H1 (cell line): ENCODE measurements around the gene SLC26A1. TPM values are rescaled to one million over a fixed set of nuclear protein-coding genes. Genes with fewer than 3 reads are reported as not detected.

Source experiments
- CTCF ChIA-PET: fragments of 300-600 bp; sonication (Branson Sonifier 250); formaldehyde crosslinking; loops from one replicate; lab custom pipeline; 2021; ENCODE audit not compliant: partially characterized antibody; lab: Charles Lee
- POLR2A ChIA-PET: fragments of 300-600 bp; sonication (Branson Sonifier 250); formaldehyde crosslinking; loops from one replicate; lab custom pipeline; 2021; ENCODE audit warnings: inconsistent platforms; ENCODE audit not compliant: partially characterized antibody; lab: Charles Lee
- DNase-seq, 2 experiments: peaks; one replicate each; pipeline versions ENCODE4 v3.0.0 to v3.0.0-alpha.2; 2010 to 2022; ENCODE audit warnings: low spot score in 2 of 2, low read depth in 1 of 2, mixed read lengths in 1 of 2
- FAIRE-seq: peaks from 2 replicates; lab custom pipeline; 2011; peaks lifted over from hg19 to GRCh38; lab: Jason Lieb, UNC
- H2AFZ ChIP-seq: 2 replicates; pipeline ENCODE4 v1.8.1; 2012; ENCODE audit warnings: low read length, inconsistent platforms
- H2AK5ac ChIP-seq: 2 replicates; pipeline ENCODE4 v1.6.1; 2013; ENCODE audit warnings: low read depth, low read length
- H2BK120ac ChIP-seq: replicated peaks from 2 replicates; pipeline ENCODE3; 2013; ENCODE audit warnings: low read depth, low read length, inconsistent platforms
- H2BK12ac ChIP-seq: 2 replicates; pipeline ENCODE4 v1.6.1; 2013; ENCODE audit warnings: low read depth, low read length
- H2BK15ac ChIP-seq: 2 replicates; pipeline ENCODE4 v1.6.1; 2013; ENCODE audit warnings: low read length
- H2BK20ac ChIP-seq: 2 replicates; pipeline ENCODE4 v1.6.1; 2013; ENCODE audit warnings: low read length
- H2BK5ac ChIP-seq: 2 replicates; pipeline ENCODE4 v1.6.1; 2013; ENCODE audit warnings: low read depth, low read length
- H3K14ac ChIP-seq: 2 replicates; pipeline ENCODE4 v1.6.1; 2013; ENCODE audit warnings: inconsistent platforms; ENCODE audit not compliant: insufficient read length
- H3K18ac ChIP-seq: 2 replicates; pipeline ENCODE4 v1.6.1; 2013; ENCODE audit warnings: low read length; ENCODE audit errors: extremely low read depth
- H3K23ac ChIP-seq: 2 replicates; pipeline ENCODE4 v1.6.1; 2013; ENCODE audit warnings: inconsistent platforms; ENCODE audit not compliant: insufficient read length
- H3K23me2 ChIP-seq: 2 replicates; pipeline ENCODE4 v1.6.1; 2013; ENCODE audit warnings: low read depth, low read length
- H3K27ac ChIP-seq: 2 replicates; pipeline ENCODE4 v1.6.1; 2011; ENCODE audit warnings: low read depth, low read length, inconsistent platforms
- H3K27me3 ChIP-seq, 4 experiments: replicated peaks in 1 of 4; 1 replicate in 1 of 4; 2 replicates in 3 of 4; pipeline versions ENCODE4 v1.6.1 to v1.8.1; 2011 to 2013; ENCODE audit warnings: low read length in 3 of 4, mild to moderate bottlenecking in 3 of 4, inconsistent platforms in 2 of 4, mixed read lengths in 2 of 4, moderate library complexity in 1 of 4; ENCODE audit not compliant: control insufficient read depth in 3 of 4, insufficient read depth in 3 of 4; ENCODE audit errors: extremely low read depth in 1 of 4
- H3K36me3 ChIP-seq, 4 experiments: 2 replicates each; pipeline versions ENCODE4 v1.6.1 to v1.8.1; 2011 to 2013; ENCODE audit warnings: mild to moderate bottlenecking in 4 of 4, low read length in 3 of 4, moderate library complexity in 2 of 4, control low read depth in 1 of 4, inconsistent platforms in 1 of 4; ENCODE audit not compliant: insufficient read depth in 4 of 4, control insufficient read depth in 2 of 4
- H3K4ac ChIP-seq: replicated peaks from 2 replicates; pipeline ENCODE3; 2013; ENCODE audit warnings: low read length, low read depth, mixed read lengths, inconsistent platforms; ENCODE audit not compliant: insufficient read length
- H3K4me1 ChIP-seq, 4 experiments: replicated peaks in 1 of 4; 1 replicate in 1 of 4; 2 replicates in 3 of 4; pipeline versions ENCODE4 v1.6.1 to v1.8.1; 2011 to 2013; ENCODE audit warnings: low read length in 3 of 4, inconsistent platforms in 2 of 4, mixed read lengths in 1 of 4; ENCODE audit not compliant: insufficient read depth in 4 of 4, control insufficient read depth in 3 of 4
- H3K4me2 ChIP-seq, 2 experiments: 2 replicates each; pipeline versions ENCODE4 v1.6.1 to v1.8.1; 2011 to 2013; ENCODE audit warnings: low read depth in 2 of 2, low read length in 2 of 2, control low read depth in 1 of 2, inconsistent platforms in 1 of 2, mild to moderate bottlenecking in 1 of 2; ENCODE audit not compliant: insufficient read depth in 1 of 2
- H3K4me3 ChIP-seq, 4 experiments: fragments of 200-600, 300-600 bp in 1 of 4; sonication (generic), shearing (Covaris generic), sonication (Bioruptor Twin) in 1 of 4; 2 replicates each; pipeline versions ENCODE4 v1.5.1 to v1.8.1; 2011 to 2016; ENCODE audit warnings: low read length in 4 of 4, low read depth in 3 of 4, control low read depth in 2 of 4, inconsistent platforms in 2 of 4, mild to moderate bottlenecking in 2 of 4, mixed read lengths in 1 of 4, moderate library complexity in 1 of 4; ENCODE audit not compliant: insufficient read depth in 2 of 4; ENCODE audit errors: extremely low read depth in 1 of 4
- H3K56ac ChIP-seq: replicated peaks from 2 replicates; pipeline ENCODE3; 2013; ENCODE audit warnings: low read depth, mild to moderate bottlenecking, mixed read lengths, low read length, inconsistent platforms; ENCODE audit not compliant: insufficient read length
- H3K79me1 ChIP-seq: 2 replicates; pipeline ENCODE4 v1.6.1; 2013; ENCODE audit warnings: low read depth, low read length, control low read depth
- H3K79me2 ChIP-seq, 2 experiments: 2 replicates each; pipeline versions ENCODE4 v1.6.1 to v1.8.1; 2012 to 2013; ENCODE audit warnings: low read length in 2 of 2, mild to moderate bottlenecking in 2 of 2, inconsistent platforms in 1 of 2; ENCODE audit not compliant: insufficient read depth in 2 of 2, control insufficient read depth in 1 of 2
- H3K9ac ChIP-seq, 4 experiments: replicated peaks in 1 of 4; 1 replicate in 1 of 4; 2 replicates in 3 of 4; pipeline versions ENCODE4 v1.6.1 to v1.8.1; 2011 to 2013; ENCODE audit warnings: low read depth in 3 of 4, low read length in 3 of 4, control low read depth in 2 of 4, mild to moderate bottlenecking in 2 of 4, moderate library complexity in 2 of 4, inconsistent platforms in 1 of 4; ENCODE audit errors: extremely low read depth in 1 of 4
- H3K9me3 ChIP-seq, 2 experiments: 2 replicates each; pipeline versions ENCODE4 v1.6.1 to v1.8.1; 2012 to 2013; ENCODE audit warnings: mild to moderate bottlenecking in 2 of 2, moderate library complexity in 2 of 2, control low read depth in 1 of 2, inconsistent platforms in 1 of 2, low read depth in 1 of 2, low read length in 1 of 2, mixed read lengths in 1 of 2; ENCODE audit not compliant: insufficient read depth in 2 of 2
- H4K20me1 ChIP-seq, 2 experiments: replicated peaks in 1 of 2; 2 replicates each; pipeline versions ENCODE3 to v1.8.1; 2011 to 2013; ENCODE audit warnings: inconsistent platforms in 2 of 2, low read length in 2 of 2, mild to moderate bottlenecking in 1 of 2; ENCODE audit not compliant: insufficient read depth in 2 of 2, control insufficient read depth in 1 of 2
- H4K5ac ChIP-seq: 2 replicates; pipeline ENCODE4 v1.6.1; 2013; ENCODE audit warnings: low read length, low read depth, mixed read lengths, inconsistent platforms; ENCODE audit not compliant: insufficient read length
- H4K8ac ChIP-seq: 2 replicates; pipeline ENCODE4 v1.8.0; 2013; ENCODE audit warnings: mild to moderate bottlenecking, moderate library complexity, low read length, inconsistent platforms; ENCODE audit not compliant: insufficient read depth; ENCODE audit errors: extremely low read depth
- H4K91ac ChIP-seq: replicated peaks from 2 replicates; pipeline ENCODE3; 2013; ENCODE audit warnings: low read length, mixed read lengths, inconsistent platforms; ENCODE audit not compliant: insufficient read length
- ATF3 ChIP-seq: IDR thresholded peaks from 2 replicates; pipeline ENCODE4 v1.6.1; 2011; ENCODE audit warnings: low read depth, mild to moderate bottlenecking, low read length; ENCODE audit not compliant: insufficient read depth
- CBX5 ChIP-seq: fragments of 300-800, 300-1000 bp; sonication (generic); IDR thresholded peaks from 2 replicates; pipeline ENCODE4 v1.7.1; 2016; ENCODE audit warnings: antibody characterized with exemption, low read length, low read depth
- EP300 ChIP-seq, 2 experiments: IDR thresholded peaks; 1 replicate in 1 of 2; 2 replicates in 1 of 2; pipeline ENCODE4 v1.6.1; 2011 to 2012; ENCODE audit warnings: low read depth in 2 of 2, low read length in 2 of 2, mild to moderate bottlenecking in 2 of 2, borderline replicate concordance in 1 of 2, inconsistent platforms in 1 of 2, moderate library complexity in 1 of 2
- YY1 ChIP-seq: IDR thresholded peaks from 2 replicates; pipeline ENCODE4 v1.6.1; 2011; ENCODE audit warnings: low read depth, mild to moderate bottlenecking, low read length
- WGBS, 2 experiments: shearing (Covaris generic) in 1 of 2; methylation state at CpG; one replicate each; pipeline versions ENCODE4 v1.1.6 to v1.1.7; 2013 to 2015; ENCODE audit warnings: low lambda C conversion rate in 2 of 2, mixed read lengths in 2 of 2, inconsistent platforms in 1 of 2, low coverage in 1 of 2, missing lambda C conversion rate in 1 of 2; ENCODE audit not compliant: insufficient replicate concordance in 2 of 2, insufficient coverage in 1 of 2, insufficient read length in 1 of 2; ENCODE audit errors: extremely low coverage in 1 of 2, missing lambda C conversion rate in 1 of 2; 5-methylcytosine and 5-hydroxymethylcytosine counted together
- polyA plus RNA-seq, 7 experiments: library from polyadenylated mRNA; depleted of rRNA in 3 of 7; stranded (reverse) in 5 of 7; unstranded in 2 of 7; fragments of >200 nt in 5 of 7; fragments of 200-250 nt in 2 of 7; gene quantifications; 1 replicate in 5 of 7; 2 replicates in 1 of 7; 4 replicates in 1 of 7; pipeline versions ENCODE4 v1.2.1 to v1.2.3, GENCODE V29; 2011 to 2013; ENCODE audit warnings: missing spikeins in 2 of 7, mixed read lengths in 2 of 7
- total RNA-seq: library from RNA; stranded (reverse); fragmentation: NEBNext Ultra II Directional; extraction: Animal tissue kit (Norgen Biotek cat#: 25700); gene quantifications from 2 replicates; pipeline ENCODE4 v1.2.1, GENCODE V29; 2021

SLC26A1 gene
- total and polyA plus RNA-seq, 2 of the 8 experiments (the other 6 are each of a cell fraction or from before 2014, with no cell fraction given) = 0.11 TPM; not detected in 1

GRCh38 chr4:960636-961350, 32.4 kb downstream of the SLC26A1 start:
- Histone ChIP-seq H4K5ac (no peak overlapping the region), H3K4me2 (no peak overlapping the region), H2AK5ac (no peak overlapping the region), H2BK12ac (no peak overlapping the region), H2BK20ac (no peak overlapping the region), H2BK120ac (no peak overlapping the region), H3K27me3 (no peaks in the 10 kb centered on the region), H2BK15ac (no peak overlapping the region), H2AFZ (no peak overlapping the region), H3K56ac (no peak overlapping the region), H3K4me1 (no peaks in the 10 kb centered on the region; a peak in 1 of 7 replicates), H3K23me2 (no peaks in the 10 kb centered on the region), H4K91ac (no peak overlapping the region), H3K4ac (no peak overlapping the region), H3K79me2 (no peaks in the 10 kb centered on the region), H3K9me3 (no peaks in the 10 kb centered on the region), H3K18ac (no peak overlapping the region), H3K27ac (no peak overlapping the region), H3K36me3 (no peaks in the 10 kb centered on the region), H3K79me1 (no peaks in the 10 kb centered on the region), H2BK5ac (no peak overlapping the region), H4K20me1 (peaks cover 0 to 7% of the 10 kb centered on the region in 2 experiments), H4K8ac (no peak overlapping the region), H3K4me3 (no peak overlapping the region), H3K23ac (no peak overlapping the region), H3K9ac (no peak overlapping the region), H3K14ac (no peak overlapping the region)
- POLR2A ChIA-PET = interaction anchor here (1.3 to 1.4 kb wide), 2 partner anchors 8 to 11 kb away, joined by 3 to 4 read pairs; no protein-coding TSS in a partner anchor
- FAIRE-seq (no peak), DNase-seq (no peak)
- CTCF ChIA-PET = interaction anchor here (1.4 kb wide), 1 partner anchor 22 kb away, joined by 4 read pairs; no protein-coding TSS in a partner anchor
- whole genome bisulfite sequencing, 2 experiments = 91% methylated on average over 18 of the region's 35 CpGs; no CpG with 5 or more reads in 1 of the 2 experiments
- TF ChIP-seq EP300 (IDR thresholded peaks at IDR 0.05; ENCODE audit: borderline replicate concordance in 1 of 2, low read depth in 2 of 2, low read length in 2 of 2) (no peak), CBX5 (no peak), ATF3 (no peak), YY1 (no peak)
